Stimulated activated CD8-positive, alpha-beta memory T cell treated with anti-CD3 and anti-CD28 coated beads, Interleukin-7, amount 100 ng/mL, for 1 hour (primary cell): ENCODE data around the gene ATOSA.

Experiments used
- DNase-seq, 2 donors: peaks; one replicate each; pipeline ENCODE4 v3.0.0-alpha.2; 2020; ENCODE audit warnings: low read depth in 2 of 2

The ATOSA gene

DNA sequence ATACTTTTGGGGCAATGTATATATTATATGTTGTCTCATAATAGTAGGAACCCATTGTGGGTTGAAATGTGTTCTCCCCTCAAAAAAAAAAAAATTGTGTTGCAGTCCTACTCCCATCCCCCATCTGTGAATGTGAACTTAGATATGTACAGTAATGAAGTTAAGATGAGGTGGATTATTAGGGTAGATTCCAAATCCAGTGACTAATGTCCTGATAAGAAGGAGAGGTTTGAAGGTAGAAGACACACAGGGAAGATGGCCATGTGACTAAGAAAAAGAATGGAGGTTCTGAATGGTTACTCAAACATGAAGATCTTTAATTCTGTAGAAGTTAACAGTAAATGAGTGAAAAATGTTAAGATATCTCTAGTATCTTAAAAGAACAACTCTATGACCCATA is 3.0 kb upstream of the ATOSA start:
- no peak for DNase-seq

DNA sequence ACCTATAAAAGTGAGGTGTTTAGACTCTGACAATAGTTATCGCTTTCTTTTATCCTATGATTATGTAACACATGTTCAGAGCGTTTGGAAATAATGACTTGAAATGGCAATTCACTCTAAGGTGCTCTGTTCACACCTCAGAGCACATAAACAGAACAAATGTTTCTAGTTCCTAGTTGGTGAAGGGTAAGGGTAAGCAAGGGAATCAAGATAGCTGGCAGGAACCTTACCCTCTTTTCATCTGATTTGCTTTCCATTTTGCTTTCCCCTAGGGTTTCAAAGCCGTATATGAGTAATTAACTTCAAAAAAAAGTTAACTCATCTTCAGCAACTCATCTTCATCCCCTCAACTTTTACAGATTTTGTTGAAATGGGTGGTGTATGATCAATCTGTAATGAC is 2.3 kb upstream of the ATOSA start:
- DNase-seq = no peak

DNA sequence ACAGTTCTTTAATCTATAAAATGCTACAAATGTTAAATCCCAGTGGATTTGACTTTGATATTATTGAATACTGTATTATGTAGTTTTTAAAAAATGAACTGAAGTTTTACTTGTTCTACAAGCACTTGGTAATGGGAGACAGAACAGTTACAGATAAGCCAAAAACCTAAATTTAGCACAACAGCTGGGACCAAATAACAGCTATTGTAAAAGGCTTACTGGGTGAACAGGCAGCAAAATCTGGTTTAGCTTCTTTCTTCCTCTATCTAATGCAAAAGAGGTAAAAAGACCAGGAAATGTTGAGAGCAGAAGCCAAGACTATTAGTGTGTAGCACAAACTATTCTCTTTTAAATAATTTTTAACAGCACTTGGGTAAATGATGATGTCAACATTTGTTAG is 1.6 kb upstream of the ATOSA start:
- no peak for DNase-seq

- DNase-seq = no peak
Observed at GRCh38 chr15:52680041-52680391, 828 bp upstream of the ATOSA start.

DNA sequence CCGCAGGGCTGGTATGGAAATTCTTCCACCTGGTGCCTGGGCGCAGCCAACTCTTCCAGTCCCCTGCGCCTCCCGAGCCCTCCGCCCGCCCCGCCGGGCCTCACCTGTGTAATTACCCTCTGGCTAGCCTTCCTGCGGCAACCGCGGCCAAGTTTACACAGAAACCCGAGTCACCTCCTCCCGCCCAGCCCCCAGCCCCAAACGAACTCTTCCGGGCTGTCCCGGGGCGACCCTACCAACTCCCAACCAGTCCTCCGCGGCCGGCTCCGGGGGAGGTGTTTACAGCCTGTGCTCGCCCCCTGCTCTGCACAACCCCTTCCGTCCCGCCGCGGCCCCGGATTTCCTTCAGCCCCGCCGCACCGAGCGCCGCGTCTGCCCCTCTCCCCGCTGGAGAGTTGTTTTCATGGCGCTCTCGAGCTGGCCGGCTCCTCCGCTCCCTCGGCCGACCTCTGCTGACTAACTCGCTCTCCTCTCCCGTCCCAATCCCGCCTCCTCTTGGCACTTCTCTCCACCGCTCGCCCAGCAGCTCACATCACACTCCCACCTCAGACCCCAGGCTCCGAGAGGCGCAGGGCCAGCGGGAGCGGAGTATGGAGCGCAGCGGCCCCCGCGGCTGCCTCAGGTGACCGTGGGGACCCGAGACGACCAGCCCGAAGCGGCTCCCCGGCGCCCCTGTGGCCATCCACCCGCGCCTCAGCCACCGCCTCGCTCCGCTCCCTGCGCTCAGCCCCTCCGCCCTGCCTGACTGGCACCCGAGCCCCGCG is 538 bp downstream of the ATOSA start:
- peak; percentile 14 to 38 for DNase-seq

- DNase-seq = peak; percentile 11 to 17
Observed at GRCh38 chr15:52677593-52678467, 1.4 kb downstream of the ATOSA start.

DNA sequence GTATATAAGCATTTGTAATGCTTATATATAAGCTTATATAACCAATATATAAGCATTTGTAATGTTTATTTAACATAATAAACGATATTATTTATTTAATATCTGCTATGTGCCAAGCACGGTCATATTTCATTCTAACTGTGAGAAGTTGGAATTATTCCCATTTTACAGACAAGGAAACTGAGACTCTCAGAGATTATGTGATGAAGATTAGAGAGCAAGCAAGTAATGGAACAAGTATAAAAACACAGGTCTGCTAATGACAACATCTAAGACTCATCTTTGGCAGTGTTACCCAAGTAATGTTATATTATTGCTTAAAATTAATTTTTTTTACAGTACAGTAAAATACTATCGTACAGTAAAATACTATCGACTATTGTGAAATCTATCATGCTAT is 4.4 kb downstream of the ATOSA start:
- no peak for DNase-seq

DNA sequence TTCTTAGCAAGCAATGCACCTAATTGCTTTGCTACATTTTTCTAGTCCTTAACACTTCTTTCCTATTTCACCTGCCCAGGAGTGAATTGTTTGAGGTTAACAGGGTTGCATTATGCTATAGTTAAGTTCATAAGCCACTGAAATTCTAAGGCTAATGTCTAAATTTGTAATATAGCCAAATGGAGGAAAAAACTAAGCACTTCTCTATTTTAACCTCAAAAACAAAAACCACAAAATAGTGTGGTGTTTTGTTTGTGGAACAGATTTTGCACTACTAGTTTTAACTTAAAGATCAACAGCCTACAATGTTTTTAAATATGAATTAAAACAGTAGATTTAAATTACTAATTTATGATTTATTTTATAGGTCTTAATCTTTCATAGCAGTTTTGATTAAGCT is 5.5 kb downstream of the ATOSA start:
- DNase-seq = no peak

DNA sequence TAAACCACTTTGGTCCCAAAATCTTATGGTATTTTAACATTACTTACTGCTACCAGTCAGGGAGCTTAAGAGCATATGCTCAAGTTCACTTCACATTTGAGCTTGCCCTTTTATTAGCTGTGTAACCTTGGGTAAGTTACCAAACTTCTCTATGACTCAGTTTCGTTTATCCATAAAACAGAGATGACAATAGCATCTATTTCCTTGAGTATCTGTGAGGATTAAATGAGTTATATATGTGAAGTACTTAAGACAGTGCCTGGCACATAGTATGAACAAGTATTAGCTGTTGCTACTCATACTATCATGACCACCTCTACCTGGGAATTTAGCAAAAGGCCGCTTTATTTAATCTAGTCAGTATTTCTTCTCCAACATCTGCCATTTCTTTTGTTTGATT is 5.9 kb downstream of the ATOSA start:
- DNase-seq = no peak

DNA sequence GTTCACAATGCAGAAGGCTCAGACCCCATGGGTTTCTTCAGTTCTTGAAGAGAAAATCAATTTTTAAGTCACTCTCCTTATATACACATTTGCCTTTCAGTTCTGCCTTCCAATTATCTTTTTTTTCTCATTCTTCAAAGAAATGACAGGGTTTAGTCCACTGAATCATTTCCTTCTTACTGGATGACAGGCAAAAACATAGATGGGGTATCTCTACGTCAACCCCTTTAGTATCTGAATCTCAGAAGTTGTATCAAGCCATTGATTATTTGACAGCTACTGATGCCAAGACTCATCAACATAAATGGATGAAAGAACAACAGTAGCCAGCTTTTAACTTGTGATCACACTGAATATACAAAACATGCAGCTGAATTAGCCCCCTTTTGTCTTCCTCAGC is 6.5 kb downstream of the ATOSA start:
- DNase-seq = no peak

GRCh38 chr15:52670087-52670486 is 9.1 kb downstream of the ATOSA start:
- DNase-seq = no peak

GRCh38 chr15:52668133-52668532 is 11.1 kb downstream of the ATOSA start:
- no peak for DNase-seq

DNA sequence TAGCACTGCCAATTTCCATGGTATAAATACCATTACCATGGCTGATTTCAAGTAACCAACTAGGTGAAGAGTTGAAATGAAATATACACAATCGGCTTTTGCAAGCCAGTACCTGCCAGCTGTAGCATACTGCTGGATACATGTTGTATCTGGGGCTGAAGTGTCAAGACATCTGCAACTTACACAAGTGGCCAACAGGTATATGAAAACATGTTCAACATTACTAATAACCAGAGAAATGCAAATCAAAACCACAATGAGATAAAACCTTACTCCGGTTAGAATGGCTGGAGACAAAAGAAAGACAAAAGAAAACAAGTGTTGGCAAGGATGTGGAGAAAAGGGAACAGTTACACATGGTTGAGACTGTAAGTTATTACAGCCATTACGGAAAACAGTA is 11.6 kb downstream of the ATOSA start:
- no peak for DNase-seq

DNA sequence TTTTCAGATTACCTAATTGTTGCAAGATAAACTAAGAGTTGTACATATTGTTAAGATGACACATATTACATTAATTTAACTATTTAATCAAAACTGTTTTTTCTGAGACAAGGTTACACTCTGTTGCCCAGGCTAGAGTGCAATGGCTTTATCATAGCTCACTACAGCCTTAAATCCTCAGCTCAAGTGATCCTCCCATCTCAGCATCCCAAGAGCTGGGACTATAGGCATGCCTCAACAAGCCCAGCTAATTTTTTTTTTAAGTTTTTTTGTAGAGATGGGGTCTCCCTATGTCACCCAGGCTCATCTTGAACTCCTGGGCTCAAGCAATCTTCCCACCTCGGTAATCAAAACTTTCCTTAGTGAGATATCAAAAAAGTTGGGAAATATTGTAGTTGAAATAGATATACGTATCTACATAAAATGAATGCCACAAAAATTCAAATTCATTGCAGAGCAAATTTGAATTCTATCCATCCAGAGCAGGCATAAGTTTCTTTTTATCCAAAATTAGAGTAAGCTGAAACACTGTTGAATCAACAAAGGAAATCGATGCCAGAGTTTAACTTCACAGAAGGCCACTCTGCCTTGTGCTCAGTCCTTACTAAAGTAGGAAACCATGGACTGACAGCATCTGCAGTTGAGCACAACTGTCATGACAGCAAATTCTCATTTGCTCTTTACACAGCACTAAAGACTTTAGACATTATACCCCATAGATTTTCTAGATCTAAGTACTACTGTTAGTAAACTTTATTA is 15.5 kb downstream of the ATOSA start:
- DNase-seq = no peak

GRCh38 chr15:52661909-52662308 is 17.3 kb downstream of the ATOSA start:
- DNase-seq = no peak

DNA sequence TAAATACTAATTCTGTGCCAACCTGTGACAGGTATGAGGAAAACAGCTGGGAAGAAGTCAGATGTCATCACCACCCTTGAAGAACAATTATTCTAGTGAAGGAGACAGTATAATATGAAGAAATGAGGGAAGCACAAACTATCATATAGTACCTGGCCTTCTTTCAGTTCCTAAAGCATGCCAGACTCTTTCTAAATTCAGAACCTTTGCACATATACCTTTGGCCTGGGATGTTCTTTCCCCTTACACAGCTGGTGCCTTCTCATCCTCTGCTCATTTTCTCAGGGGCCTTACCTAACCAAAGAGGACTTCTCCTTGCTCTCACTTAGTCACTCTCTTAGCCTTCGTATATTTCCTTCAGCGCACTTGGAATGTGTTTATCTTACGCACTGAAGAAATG is 19.0 kb downstream of the ATOSA start:
- no peak for DNase-seq

DNA sequence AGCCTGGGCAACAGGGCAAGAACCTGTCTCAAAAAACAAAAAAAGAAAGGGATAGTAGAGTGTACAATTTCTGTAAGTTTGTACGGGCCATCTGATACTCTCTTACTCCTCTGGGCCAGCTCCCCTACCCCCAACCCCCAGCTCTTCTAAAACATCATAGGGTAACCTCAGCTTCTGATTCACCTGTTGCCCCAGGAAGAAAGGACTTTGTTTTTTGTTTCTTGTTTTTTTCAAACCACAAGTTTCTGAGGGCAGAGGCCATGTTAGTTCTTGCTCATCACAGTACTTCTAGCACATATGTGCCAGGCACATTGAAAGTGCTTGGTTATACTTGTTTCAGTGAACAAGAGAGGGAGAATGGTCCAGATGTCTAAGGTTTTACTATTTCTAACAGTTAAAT is 20.2 kb downstream of the ATOSA start:
- no peak for DNase-seq

- DNase-seq = no peak
Observed at GRCh38 chr15:52657338-52657737, 21.9 kb downstream of the ATOSA start.

DNA sequence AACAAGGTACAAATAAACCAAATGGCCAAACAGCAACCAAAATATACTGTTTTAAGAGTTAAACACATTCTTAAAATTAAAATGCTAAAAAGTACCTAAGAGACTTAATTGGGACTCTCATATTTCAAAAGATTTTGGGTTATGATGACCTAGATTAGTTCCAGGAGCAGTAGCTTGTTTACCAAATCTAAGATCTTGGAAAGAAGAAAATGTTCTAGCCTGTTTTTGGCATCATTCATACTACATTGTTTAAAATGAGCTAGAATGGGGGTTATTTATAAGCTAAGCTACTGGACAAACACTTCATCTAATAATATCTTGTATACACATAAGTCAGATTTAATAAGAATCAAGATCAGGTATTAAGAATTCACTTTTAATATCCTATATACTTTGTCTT is 22.8 kb downstream of the ATOSA start:
- DNase-seq = no peak

DNA sequence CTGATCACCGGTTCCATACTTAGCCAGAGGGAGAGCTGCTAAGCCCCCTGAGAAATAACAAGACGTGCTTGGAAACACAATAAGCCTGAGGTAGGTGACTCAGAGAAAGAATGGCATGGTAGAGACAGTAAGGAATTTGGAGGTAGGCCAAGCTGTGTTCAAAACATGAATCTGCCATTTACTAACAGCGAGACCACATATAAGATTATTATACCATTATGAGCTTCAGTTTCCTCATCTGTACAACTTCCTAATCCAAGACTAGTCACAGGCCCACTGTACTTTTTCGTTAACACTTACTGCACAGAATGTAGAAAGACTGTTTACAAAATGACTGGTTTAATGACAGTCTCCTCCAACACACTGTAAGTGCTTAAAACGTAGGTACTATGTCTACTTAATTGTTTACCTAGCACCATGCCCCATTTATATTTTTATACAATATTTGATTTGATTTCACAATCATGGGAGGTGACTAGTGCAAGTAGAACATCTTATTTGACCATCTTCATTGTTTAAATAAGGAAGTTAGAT is 25.7 kb downstream of the ATOSA start:
- DNase-seq = no peak

GRCh38 chr15:52652984-52653383 is 26.2 kb downstream of the ATOSA start:
- no peak for DNase-seq

DNA sequence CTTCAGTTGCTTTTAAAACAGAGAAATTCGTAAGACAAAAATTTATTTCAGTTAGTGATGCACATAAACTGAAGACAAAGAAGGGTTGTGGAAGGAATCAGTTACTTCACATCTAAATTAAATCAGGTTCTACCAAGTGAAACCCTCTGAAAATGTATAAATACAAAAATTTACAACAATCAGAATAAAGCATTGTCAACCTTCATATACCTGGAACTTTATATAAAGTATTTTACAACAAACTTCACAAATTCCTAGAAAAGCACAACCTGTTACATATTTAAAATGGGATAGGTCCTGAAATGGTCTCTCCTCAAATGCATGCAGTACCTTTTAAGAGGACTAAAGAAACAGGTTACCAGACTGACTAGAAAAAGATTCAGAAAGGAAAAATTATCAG is 26.9 kb downstream of the ATOSA start:
- no peak for DNase-seq
